Adrenal gland (tissue), 5 donors: Measurements from ENCODE around the gene PRELP.

Experiments used
- CTCF ChIP-seq, 6 experiments: fragments of 450-650 bp in 4 of 6; fragments of 200-600 bp in 2 of 6; sonication (generic) in 1 of 6; IDR thresholded peaks; 1 replicate in 5 of 6; 2 replicates in 1 of 6; pipeline versions ENCODE4 v1.5.1 to v1.8.0; 2016 to 2021; ENCODE audit warnings: antibody characterized with exemption in 6 of 6, mild to moderate bottlenecking in 2 of 6, moderate library complexity in 1 of 6
- POLR2A ChIP-seq, 2 donors: fragments of 450-650 bp; IDR thresholded peaks; one replicate each; pipeline ENCODE4 v1.6.1; 2017; ENCODE audit warnings: antibody characterized with exemption in 2 of 2, mild to moderate bottlenecking in 2 of 2, moderate library complexity in 1 of 2
- donor health status: DM: no; HTN: no; CAD: no.

GRCh38 chr1:203478986-203479385 lies 3.4 kb downstream of the PRELP start:
- TF ChIP-seq CTCF (IDR thresholded peaks at IDR 0.05): no peak
- no peak for TF ChIP-seq POLR2A (IDR thresholded peaks at IDR 0.05)
